Activated CD8-positive, alpha-beta T cell treated with anti-CD3 and anti-CD28 coated beads for 36 hours (primary cell): ENCODE results near the gene FSTL4. TPM values are rescaled to one million over a fixed set of nuclear protein-coding genes. Genes with fewer than 3 reads are reported as not detected.

Experiments
- ATAC-seq: fragments of 200-7000 bp; cut with Tn5 transposase; one replicate; pipeline ENCODE4 v1.10.0; 2021; ENCODE audit warnings: mild to moderate bottlenecking, moderate library complexity
- CTCF ChIA-PET: fragments of 350-600 bp; sonication (Branson Sonifier 250); formaldehyde crosslinking; loops from one replicate; lab custom pipeline; 2021; ENCODE audit warnings: antibody characterized with exemption; lab: Charles Lee
- POLR2A ChIA-PET: fragments of 350-600 bp; sonication (Branson Sonifier 250); formaldehyde crosslinking; loops from one replicate; lab custom pipeline; 2021; ENCODE audit warnings: antibody characterized with exemption; lab: Charles Lee
- DNase-seq: peaks from one replicate; pipeline ENCODE4 v3.0.0-alpha.2; 2020
- H3K27ac Mint-ChIP-seq: one replicate; pipeline ENCODE4 v1.8.0; 2021; ENCODE audit warnings: mild to moderate bottlenecking, mixed read lengths
- H3K27me3 Mint-ChIP-seq: one replicate; pipeline ENCODE4 v1.8.0; 2021; ENCODE audit warnings: mixed read lengths
- H3K36me3 Mint-ChIP-seq: one replicate; pipeline ENCODE4 v1.8.0; 2021; ENCODE audit warnings: low read depth, mixed read lengths
- H3K4me1 Mint-ChIP-seq: one replicate; pipeline ENCODE4 v1.8.0; 2021; ENCODE audit warnings: low read depth, mixed read lengths
- H3K4me3 Mint-ChIP-seq: one replicate; pipeline ENCODE4 v1.8.0; 2021; ENCODE audit warnings: mild to moderate bottlenecking, moderate library complexity, mixed read lengths
- H3K9me3 Mint-ChIP-seq: one replicate; pipeline ENCODE4 v1.8.0; 2021; ENCODE audit warnings: mixed read lengths
- intact Hi-C: fragments of 100-400 bp; cut with micrococcal nuclease; formaldehyde crosslinking; loops from one replicate; pipeline ENCODE4 v1.10.0; 2022
- total RNA-seq, 2 experiments: library from RNA; stranded (reverse); gene quantifications; one replicate each; pipeline ENCODE4 v1.2.3, GENCODE V29; 2021
- TF ChIP-seq, protein P1 (sequence below): fragments of 200-600 bp; IDR thresholded peaks from one replicate; pipeline ENCODE4 v1.8.0; 2022; ENCODE audit warnings: antibody characterized with exemption, mild to moderate bottlenecking

Gene FSTL4
- total RNA-seq, 2 experiments from 2014 or later: not detected

DNA sequence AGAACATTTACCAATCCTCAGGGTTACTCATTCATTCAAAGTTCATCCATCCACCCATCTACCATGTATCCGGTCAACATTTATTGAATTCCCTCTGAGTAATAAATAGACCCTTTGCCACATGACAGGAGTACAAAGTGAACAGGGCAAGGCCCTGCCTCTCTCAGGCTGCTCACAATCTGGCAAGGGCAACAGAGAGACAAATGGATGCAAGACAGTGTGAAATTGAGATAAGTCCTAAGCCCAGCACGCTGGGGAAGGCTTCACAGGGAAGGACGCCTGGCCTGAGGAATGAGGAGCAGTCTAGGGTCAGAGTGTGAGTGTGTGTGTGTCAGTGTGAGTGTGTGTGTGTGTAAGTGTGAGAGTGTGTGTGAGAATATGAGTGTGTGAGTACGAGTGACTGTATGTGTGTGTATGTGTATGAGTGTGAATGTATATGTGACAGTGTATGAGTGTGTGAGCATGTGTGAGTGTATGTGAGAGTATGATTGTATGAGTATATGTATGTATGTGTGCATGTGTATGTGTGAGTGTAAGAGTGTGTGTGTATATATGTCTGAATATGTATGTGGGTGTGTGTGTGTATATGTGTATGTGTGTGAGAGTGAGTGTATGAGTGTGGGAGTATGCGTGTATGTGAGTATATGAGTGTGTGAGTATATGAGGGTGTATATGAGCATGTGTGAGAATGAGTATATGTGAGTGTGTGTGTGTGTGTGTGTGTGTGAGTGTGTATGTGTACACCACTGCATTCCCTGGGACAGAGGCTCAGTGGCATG is 145.6 kb downstream of the FSTL4 start:
- no peaks in the 10 kb centered on the region for H3K9me3 Mint-ChIP-seq
- ATAC-seq (peak; percentile 27), DNase-seq (no peak)
- ChIA-PET POLR2A (no interaction called here), CTCF (no interaction called here)
- no peak overlapping the region for H3K27ac Mint-ChIP-seq
- TF ChIP-seq, protein P1, sequence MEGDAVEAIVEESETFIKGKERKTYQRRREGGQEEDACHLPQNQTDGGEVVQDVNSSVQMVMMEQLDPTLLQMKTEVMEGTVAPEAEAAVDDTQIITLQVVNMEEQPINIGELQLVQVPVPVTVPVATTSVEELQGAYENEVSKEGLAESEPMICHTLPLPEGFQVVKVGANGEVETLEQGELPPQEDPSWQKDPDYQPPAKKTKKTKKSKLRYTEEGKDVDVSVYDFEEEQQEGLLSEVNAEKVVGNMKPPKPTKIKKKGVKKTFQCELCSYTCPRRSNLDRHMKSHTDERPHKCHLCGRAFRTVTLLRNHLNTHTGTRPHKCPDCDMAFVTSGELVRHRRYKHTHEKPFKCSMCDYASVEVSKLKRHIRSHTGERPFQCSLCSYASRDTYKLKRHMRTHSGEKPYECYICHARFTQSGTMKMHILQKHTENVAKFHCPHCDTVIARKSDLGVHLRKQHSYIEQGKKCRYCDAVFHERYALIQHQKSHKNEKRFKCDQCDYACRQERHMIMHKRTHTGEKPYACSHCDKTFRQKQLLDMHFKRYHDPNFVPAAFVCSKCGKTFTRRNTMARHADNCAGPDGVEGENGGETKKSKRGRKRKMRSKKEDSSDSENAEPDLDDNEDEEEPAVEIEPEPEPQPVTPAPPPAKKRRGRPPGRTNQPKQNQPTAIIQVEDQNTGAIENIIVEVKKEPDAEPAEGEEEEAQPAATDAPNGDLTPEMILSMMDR: no peak
- H3K27me3 Mint-ChIP-seq: no peaks in the 10 kb centered on the region
- no peaks in the 10 kb centered on the region for H3K36me3 Mint-ChIP-seq
- no peaks in the 10 kb centered on the region for H3K4me1 Mint-ChIP-seq
- H3K4me3 Mint-ChIP-seq: no peak overlapping the region
- intact Hi-C loops: no loop called here

DNA sequence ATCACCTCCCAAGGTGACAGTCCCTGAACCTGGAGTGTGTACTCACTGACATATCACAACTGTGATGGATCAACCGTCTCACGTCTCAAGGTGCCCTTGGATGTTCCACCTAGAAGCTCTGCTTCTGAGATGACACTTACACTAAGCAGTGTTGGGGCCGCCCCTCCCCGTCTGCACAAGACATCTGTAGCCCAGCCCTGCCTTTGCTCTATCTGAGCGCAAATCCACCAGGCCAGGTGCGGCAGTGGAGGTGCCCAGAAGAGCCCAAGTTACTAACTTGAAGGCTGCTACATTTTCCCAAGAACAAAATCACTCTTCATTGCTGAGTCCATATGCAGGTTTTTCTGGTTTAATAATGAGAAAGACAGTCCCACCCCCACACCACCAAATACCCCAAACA is 148.3 kb downstream of the FSTL4 start:
- ChIA-PET CTCF (interaction anchor here (0.7 kb wide), 1 partner anchor 41 kb away, joined by 3 read pairs; no protein-coding TSS in a partner anchor), POLR2A (no interaction called here)
- intact Hi-C loops: no loop called here
- no peaks in the 10 kb centered on the region for H3K36me3 Mint-ChIP-seq
- TF ChIP-seq, protein P1: no peak
- H3K4me1 Mint-ChIP-seq: no peaks in the 10 kb centered on the region
- DNase-seq (no peak), ATAC-seq (no peak)
- H3K27ac Mint-ChIP-seq: no peak overlapping the region
- no peaks in the 10 kb centered on the region for H3K27me3 Mint-ChIP-seq
- H3K9me3 Mint-ChIP-seq: no peaks in the 10 kb centered on the region
- H3K4me3 Mint-ChIP-seq: no peak overlapping the region

DNA sequence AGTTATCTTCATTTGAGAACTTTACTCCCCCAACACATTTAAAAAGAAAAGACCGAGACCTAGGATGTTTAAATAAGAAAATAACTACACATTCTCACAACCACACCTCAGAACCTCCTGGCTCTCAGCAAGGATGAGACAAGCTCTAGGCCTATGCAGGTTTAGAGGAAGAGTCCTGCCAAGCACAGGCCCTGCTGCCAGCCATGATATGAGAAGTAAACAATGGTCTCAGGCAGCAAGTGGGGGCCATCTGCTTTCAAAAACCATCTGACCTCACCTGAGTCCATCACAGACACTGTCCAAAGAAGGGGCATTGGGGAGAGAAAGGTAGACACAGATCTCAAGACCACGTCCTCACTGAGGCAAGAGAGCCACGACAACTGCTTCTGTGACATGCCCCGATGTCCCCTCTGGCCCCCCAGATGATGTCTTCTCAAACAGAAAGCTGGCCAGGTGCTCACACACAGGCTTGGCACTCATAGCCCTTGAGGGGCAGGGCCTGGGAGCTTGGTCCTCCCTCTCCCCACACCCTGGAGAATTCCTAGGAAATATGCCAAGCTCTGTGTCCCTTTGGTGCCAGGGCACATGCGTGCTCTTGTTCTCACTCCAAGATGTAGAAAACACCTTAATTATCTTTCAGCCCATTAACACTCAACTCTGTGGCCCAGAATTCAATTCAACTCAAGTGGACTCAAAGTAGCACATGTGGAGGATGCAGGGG is 150.4 kb downstream of the FSTL4 start:
- intact Hi-C loops: no loop called here
- TF ChIP-seq, protein P1: no peak
- ChIA-PET CTCF (interaction anchor here (5.8 kb wide), 1 partner anchor 38 kb away, joined by 36 read pairs; no protein-coding TSS in a partner anchor), POLR2A (interaction anchor here (0.5 kb wide), 1 partner anchor 50 kb away, joined by 3 read pairs; no protein-coding TSS in a partner anchor)
- ATAC-seq: no peak
- no peaks in the 10 kb centered on the region for H3K4me1 Mint-ChIP-seq
- DNase-seq: no peak
- H3K27me3 Mint-ChIP-seq: no peaks in the 10 kb centered on the region
- no peak overlapping the region for H3K4me3 Mint-ChIP-seq
- H3K36me3 Mint-ChIP-seq: no peaks in the 10 kb centered on the region
- H3K9me3 Mint-ChIP-seq: no peaks in the 10 kb centered on the region
- no peak overlapping the region for H3K27ac Mint-ChIP-seq

DNA sequence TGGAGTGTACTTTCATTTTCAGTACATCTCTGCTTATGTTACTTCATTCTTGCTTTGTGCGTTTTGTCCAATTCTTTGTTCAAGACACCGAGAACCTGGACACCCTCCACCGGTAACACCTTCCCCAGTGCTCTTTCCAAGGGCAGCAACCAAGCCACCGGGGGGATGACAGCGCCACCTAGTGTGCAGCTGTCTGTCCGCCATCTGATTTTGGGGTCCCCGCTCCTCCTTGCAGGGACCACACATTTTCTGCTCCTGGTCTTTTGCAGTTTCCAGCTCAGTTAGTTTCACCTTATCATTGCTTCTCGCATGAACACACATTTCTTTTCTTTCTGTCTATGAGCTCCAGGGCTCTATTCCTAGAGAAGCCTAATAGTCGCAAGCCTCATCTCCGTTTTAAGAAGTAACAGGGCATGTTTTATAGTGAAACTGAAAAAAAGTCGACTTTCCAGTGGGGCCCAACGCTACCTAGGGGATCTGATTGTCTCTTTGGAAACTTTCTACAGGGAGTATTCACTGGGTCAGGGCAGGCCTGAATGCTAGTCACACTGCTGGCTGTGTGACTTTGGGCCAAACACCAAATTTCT is 152.1 kb downstream of the FSTL4 start:
- Mint-ChIP-seq H3K4me3 (no peak overlapping the region), H3K27ac (no peak overlapping the region), H3K27me3 (no peaks in the 10 kb centered on the region), H3K4me1 (no peaks in the 10 kb centered on the region), H3K36me3 (no peaks in the 10 kb centered on the region), H3K9me3 (no peaks in the 10 kb centered on the region)
- TF ChIP-seq, protein P1: peak; percentile 85
- ChIA-PET POLR2A (no interaction called here), CTCF (interaction anchor here (0.7 to 5.8 kb wide), 16 partner anchors 10 to 406 kb away, joined by 3 to 36 read pairs (median 4); no protein-coding TSS in a partner anchor)
- ATAC-seq (peak; percentile 56), DNase-seq (peak; percentile 65)
- intact Hi-C loops: no loop called here
